Measurements from ENCODE around the gene NEDD8.

DNA sequence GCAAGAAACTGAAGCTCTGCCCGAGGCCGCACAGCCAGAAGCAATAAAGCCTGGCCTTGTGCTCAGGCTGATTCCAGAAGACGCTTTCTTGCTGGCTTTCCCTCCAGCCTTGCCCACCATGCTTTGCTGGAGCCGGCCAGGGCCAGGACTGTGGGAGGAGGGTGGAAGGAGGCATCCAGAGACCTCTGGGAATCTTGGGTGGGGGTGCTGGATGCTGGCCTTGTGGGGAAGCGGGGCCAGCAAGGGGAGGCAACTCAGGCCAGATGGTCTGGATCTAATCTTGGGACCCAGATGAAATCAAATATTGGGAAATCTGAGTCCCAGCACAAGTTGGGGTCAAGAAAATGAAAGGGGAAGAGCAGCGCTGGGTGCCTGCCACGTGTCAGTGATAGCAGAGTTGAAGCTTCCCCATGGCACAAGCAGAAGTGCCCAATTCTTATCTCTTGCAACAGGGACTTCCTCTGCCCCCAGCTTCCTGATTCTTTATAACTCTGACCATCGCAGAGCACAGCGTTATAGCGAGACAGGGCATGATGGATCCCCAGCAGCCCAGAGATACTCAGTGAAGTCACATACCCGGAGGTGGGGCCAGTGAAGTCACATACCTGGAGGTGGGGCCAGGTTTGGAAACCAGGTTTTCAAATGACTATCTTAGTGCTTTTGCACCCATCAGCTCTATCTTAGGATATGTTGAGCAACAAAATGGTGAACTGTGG lies 45.6 kb upstream of the NEDD8 start:
- TF ChIP-seq, protein P1, sequence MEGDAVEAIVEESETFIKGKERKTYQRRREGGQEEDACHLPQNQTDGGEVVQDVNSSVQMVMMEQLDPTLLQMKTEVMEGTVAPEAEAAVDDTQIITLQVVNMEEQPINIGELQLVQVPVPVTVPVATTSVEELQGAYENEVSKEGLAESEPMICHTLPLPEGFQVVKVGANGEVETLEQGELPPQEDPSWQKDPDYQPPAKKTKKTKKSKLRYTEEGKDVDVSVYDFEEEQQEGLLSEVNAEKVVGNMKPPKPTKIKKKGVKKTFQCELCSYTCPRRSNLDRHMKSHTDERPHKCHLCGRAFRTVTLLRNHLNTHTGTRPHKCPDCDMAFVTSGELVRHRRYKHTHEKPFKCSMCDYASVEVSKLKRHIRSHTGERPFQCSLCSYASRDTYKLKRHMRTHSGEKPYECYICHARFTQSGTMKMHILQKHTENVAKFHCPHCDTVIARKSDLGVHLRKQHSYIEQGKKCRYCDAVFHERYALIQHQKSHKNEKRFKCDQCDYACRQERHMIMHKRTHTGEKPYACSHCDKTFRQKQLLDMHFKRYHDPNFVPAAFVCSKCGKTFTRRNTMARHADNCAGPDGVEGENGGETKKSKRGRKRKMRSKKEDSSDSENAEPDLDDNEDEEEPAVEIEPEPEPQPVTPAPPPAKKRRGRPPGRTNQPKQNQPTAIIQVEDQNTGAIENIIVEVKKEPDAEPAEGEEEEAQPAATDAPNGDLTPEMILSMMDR (IDR thresholded peaks at IDR 0.05): no peak
- TF ChIP-seq POLR2A (IDR thresholded peaks at IDR 0.05): no peak
